Endodermal cell (in vitro differentiated cells): ENCODE data around the gene TFAP2A. TPM values are rescaled to one million over a fixed set of nuclear protein-coding genes. Genes with fewer than 3 reads are reported as not detected.

Experiments
- DNase-seq: peaks from one replicate; pipeline ENCODE4 v3.0.0-alpha.2; 2017
- H3K27ac ChIP-seq: 2 replicates; pipeline ENCODE4 v1.5.1; 2013; ENCODE audit warnings: mild to moderate bottlenecking, low read depth, low read length, moderate library complexity
- H3K27me3 ChIP-seq: 2 replicates; pipeline ENCODE4 v1.6.1; 2013; ENCODE audit warnings: mild to moderate bottlenecking, low read length, moderate library complexity; ENCODE audit not compliant: insufficient read depth, control insufficient read depth, poor library complexity, severe bottlenecking
- H3K36me3 ChIP-seq: 2 replicates; pipeline ENCODE4 v1.7.0; 2013; ENCODE audit warnings: mild to moderate bottlenecking, low read length, moderate library complexity; ENCODE audit not compliant: control insufficient read depth, insufficient read depth
- H3K4me1 ChIP-seq: one replicate; pipeline ENCODE4 v1.7.0; 2013; ENCODE audit warnings: low read length; ENCODE audit not compliant: control insufficient read depth, insufficient read depth
- H3K4me3 ChIP-seq: 2 replicates; pipeline ENCODE4 v1.5.1; 2013; ENCODE audit warnings: mild to moderate bottlenecking, low read length, moderate library complexity
- H3K9ac ChIP-seq: 2 replicates; pipeline ENCODE4 v1.6.1; 2013; ENCODE audit warnings: mild to moderate bottlenecking, low read length, moderate library complexity; ENCODE audit not compliant: poor library complexity, severe bottlenecking; ENCODE audit errors: extremely low read depth
- H3K9me3 ChIP-seq: 2 replicates; pipeline ENCODE4 v1.6.1; 2013; ENCODE audit warnings: mild to moderate bottlenecking, low read length, moderate library complexity; ENCODE audit not compliant: control insufficient read depth
- H3K27ac Mint-ChIP-seq: 2 replicates; pipeline ENCODE4 v1.8.0; 2020; ENCODE audit warnings: mixed read lengths
- H3K27me3 Mint-ChIP-seq: 2 replicates; pipeline ENCODE4 v1.8.0; 2021; ENCODE audit warnings: mild to moderate bottlenecking, mixed read lengths; ENCODE audit not compliant: insufficient read depth
- H3K36me3 Mint-ChIP-seq: 2 replicates; pipeline ENCODE4 v1.8.0; 2020; ENCODE audit warnings: low read depth, mixed read lengths
- H3K4me1 Mint-ChIP-seq: 2 replicates; pipeline ENCODE4 v1.8.0; 2020; ENCODE audit warnings: mixed read lengths
- H3K4me3 Mint-ChIP-seq: 2 replicates; pipeline ENCODE4 v1.8.0; 2020; ENCODE audit warnings: mild to moderate bottlenecking, moderate library complexity, mixed read lengths
- H3K9me3 Mint-ChIP-seq: 2 replicates; pipeline ENCODE4 v1.8.0; 2020; ENCODE audit warnings: mild to moderate bottlenecking, mixed read lengths
- CTCF ChIP-seq: fragments of 200-600 bp; sonication (generic); conservative IDR thresholded peaks from 2 replicates; pipeline ENCODE4 v1.5.0; 2021; ENCODE audit warnings: antibody characterized with exemption, mild to moderate bottlenecking
- WGBS, 2 experiments: methylation state at CpG; one replicate each; pipeline versions ENCODE4 v1.1.5 to v1.1.7; 2013; ENCODE audit warnings: missing lambda C conversion rate in 2 of 2, mixed read lengths in 1 of 2; ENCODE audit not compliant: insufficient coverage in 1 of 2, insufficient read length in 1 of 2; 5-methylcytosine and 5-hydroxymethylcytosine counted together
- total RNA-seq, 2 donors: library from RNA; stranded (reverse); fragmentation: NEBNext Ultra II Directional in 1 of 2; extraction: Animal tissue kit (Norgen Biotek cat#: 25700) in 1 of 2; gene quantifications; 2 replicates in 1 of 2; 3 replicates in 1 of 2; pipeline ENCODE4 v1.2.1, GENCODE V29; 2021

The TFAP2A gene
- total RNA-seq, 2 donors from 2014 or later = 0.51 to 0.69 TPM

DNA sequence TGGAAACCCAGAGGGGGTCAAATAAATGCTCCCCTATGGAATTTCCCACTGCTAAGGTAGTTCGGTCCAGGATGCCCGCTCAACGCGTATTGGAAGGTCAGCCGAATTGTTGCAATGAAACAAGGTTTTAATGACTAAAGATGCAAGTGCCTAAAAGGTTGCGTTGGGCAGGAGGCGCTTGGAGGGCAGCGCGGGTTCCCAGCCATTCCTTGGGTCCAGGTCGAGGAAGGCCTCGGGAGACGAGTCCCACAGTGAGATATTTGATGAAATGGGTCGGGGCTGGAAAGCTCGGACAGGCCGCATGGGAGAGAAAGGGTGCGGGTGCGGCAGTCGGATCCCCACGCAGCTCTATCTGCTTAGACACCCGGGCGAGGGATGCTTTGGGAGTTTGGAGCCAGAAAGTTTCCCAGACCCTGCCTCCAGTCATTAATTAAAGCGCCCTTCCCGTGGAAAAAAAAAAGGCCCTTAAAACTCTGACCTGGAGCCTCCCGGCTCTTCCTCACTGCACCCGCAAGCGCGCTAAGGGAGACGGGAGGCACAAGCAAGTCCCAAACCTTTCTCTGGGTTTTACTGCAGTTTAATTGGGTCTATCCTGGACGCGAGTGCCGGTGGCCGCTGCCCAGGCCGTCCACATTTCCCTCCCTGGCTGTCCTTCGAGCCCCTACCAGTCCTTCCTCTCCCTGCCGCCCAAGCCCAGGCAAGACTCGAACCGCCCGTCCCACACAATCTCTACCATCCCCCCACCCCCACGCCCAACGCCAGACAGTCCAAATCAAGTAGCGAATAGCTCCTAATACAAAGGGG, 24.2 kb downstream of the TFAP2A start:
- TF ChIP-seq CTCF = no peak
- Mint-ChIP-seq H3K27me3 (peaks cover 100% of the 10 kb centered on the region), H3K36me3 (no peaks in the 10 kb centered on the region), H3K9me3 (no peaks in the 10 kb centered on the region), H3K4me3 (peak overlapping the region; percentile 37), H3K4me1 (peaks cover 18% of the 10 kb centered on the region), H3K27ac (no peak overlapping the region)
- WGBS, 2 experiments = 4 to 6% methylated on average over 18 to 41 of the region's 41 CpGs
- Histone ChIP-seq H3K4me1 (peaks cover 3% of the 10 kb centered on the region), H3K9me3 (no peaks in the 10 kb centered on the region), H3K4me3 (no peak overlapping the region), H3K27me3 (peaks cover 100% of the 10 kb centered on the region), H3K27ac (peak overlapping the region; percentile 12), H3K36me3 (no peaks in the 10 kb centered on the region), H3K9ac (no peak overlapping the region)
- DNase-seq = peak; percentile 74

DNA sequence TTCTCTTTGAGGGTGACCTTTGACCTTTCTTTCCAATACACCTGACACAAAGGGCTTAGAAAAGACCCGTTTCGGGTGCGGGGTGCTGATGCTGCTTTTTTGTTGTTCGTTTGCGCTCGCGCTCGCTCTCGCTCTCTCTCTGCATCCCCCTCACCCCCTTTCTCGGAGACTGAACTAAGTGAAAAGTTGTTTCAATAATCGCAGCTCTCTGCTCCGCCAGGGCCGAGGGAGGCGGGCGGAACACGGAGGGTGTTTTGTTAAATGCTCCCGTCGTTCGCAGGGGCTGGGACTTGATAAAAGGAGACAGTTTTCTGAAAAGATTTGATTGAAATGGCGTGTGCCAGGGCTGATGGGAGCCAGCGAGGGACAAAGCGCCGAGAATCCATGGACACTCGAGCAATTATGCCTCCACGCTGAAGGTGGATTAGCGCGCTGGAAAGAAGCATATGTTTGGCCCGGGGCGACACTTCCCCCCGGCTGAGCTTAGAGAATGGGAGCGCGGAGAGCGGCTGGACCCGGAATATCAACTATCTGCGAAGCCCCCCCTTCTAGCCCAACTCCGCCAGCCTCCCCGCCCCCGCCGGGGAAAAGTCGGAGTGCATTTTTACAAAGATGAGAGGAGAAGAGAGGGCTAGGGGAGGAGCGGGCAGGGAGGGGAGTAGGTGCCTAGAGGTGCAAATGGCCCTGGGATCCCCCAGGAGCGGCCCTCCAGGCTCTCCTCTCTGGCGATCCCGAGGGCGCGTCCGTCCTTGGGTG, 25.0 kb downstream of the TFAP2A start:
- no peaks in the 10 kb centered on the region for H3K9me3 ChIP-seq
- H3K4me1 Mint-ChIP-seq = peaks cover 22% of the 10 kb centered on the region
- peak overlapping the region; percentile 37 for H3K4me3 Mint-ChIP-seq
- H3K27ac ChIP-seq = peak overlapping the region; percentile 83
- H3K4me3 ChIP-seq = peak overlapping the region; percentile 42
- no peaks in the 10 kb centered on the region for H3K9me3 Mint-ChIP-seq
- H3K27me3 ChIP-seq = peaks cover 100% of the 10 kb centered on the region
- no peaks in the 10 kb centered on the region for H3K36me3 Mint-ChIP-seq
- no peak for TF ChIP-seq CTCF
- H3K4me1 ChIP-seq = peaks cover 3% of the 10 kb centered on the region
- WGBS, 2 experiments = 1 to 2% methylated on average over 18 to 47 of the region's 47 CpGs
- no peaks in the 10 kb centered on the region for H3K36me3 ChIP-seq
- peak; percentile 73 for DNase-seq
- H3K27ac Mint-ChIP-seq = no peak overlapping the region
- H3K9ac ChIP-seq = no peak overlapping the region
- peaks cover 100% of the 10 kb centered on the region for H3K27me3 Mint-ChIP-seq

DNA sequence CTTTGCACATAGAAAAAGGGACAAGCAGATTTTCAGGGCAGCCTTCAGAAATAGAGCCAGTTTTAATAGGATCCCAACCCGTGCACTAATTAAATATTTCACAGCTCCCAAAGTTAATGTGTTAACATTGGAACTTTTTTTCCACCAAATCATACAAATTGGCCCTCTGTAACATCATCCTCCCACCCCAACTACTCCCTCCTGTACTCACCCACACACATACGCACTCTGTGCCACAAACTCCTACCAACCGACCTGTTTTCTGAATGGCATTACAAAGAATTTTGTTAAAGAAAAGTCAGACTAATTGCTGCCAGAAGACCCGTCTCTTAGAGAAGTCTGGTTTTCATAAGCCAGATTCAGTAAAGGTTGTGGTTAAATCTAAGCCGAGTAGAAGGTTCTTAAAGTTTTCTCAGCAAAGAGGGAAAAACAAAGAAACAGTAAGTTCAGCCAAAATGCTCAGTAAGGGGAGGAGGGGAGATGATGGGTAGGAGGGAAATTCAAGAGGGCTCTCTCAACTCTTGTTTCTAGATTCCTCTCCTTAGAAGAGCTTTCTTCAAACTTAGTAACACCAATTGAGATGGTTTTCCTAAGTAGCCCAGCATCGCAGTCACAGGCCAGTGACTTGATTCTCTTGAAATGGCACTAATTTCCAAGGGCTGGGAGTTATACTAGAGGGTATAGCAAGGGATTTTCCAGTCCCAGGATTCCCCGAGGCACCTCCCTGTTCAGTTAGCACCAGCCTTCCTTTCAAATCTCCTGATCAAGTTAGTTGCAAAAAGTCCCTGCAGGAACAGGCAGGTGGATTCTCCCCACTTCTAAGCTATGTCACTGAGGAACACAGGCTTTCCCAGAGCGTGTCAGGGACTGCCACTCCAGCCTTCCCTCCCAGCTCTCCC, 27.9 kb downstream of the TFAP2A start:
- no peaks in the 10 kb centered on the region for H3K9me3 Mint-ChIP-seq
- H3K4me1 Mint-ChIP-seq = peaks cover 33% of the 10 kb centered on the region
- no peak overlapping the region for H3K9ac ChIP-seq
- no peaks in the 10 kb centered on the region for H3K36me3 ChIP-seq
- H3K4me1 ChIP-seq = peaks cover 7% of the 10 kb centered on the region
- H3K27me3 Mint-ChIP-seq = peaks cover 100% of the 10 kb centered on the region
- no peak overlapping the region for H3K27ac Mint-ChIP-seq
- H3K4me3 ChIP-seq = no peak overlapping the region
- no peak for DNase-seq
- no peak overlapping the region for H3K27ac ChIP-seq
- no peaks in the 10 kb centered on the region for H3K36me3 Mint-ChIP-seq
- H3K4me3 Mint-ChIP-seq = no peak overlapping the region
- WGBS, 2 experiments = 10 to 25% methylated on average over 3 to 8 of the region's 8 CpGs
- H3K27me3 ChIP-seq = peaks cover 100% of the 10 kb centered on the region
- no peak for TF ChIP-seq CTCF
- H3K9me3 ChIP-seq = no peaks in the 10 kb centered on the region
